Measurements from ENCODE around the gene EXD3. TPM values are rescaled to one million over a fixed set of nuclear protein-coding genes. Genes with fewer than 3 reads are reported as not detected.
"Not testable (repeated sequence)": the region's sequence is repeated elsewhere in the genome, so short reads cannot be mapped to it uniquely, and the experiment has no call there.

The EXD3 gene
- total RNA-seq, 2 donors from 2014 or later = 15.4 to 17.8 TPM

- Mint-ChIP-seq H3K4me1 (peaks cover 7% of the 10 kb centered on the region), H3K4me3 (no peak overlapping the region), H3K27me3 (no peaks in the 10 kb centered on the region), H3K36me3 (ENCODE audit: low read depth) (no peaks in the 10 kb centered on the region), H3K27ac (no peak overlapping the region)
- DNase-seq (no peak), ATAC-seq (no peak)
- no peaks in the 10 kb centered on the region for H3K9me3 ChIP-seq (ENCODE audit: control insufficient read depth, low read length, poor library complexity, severe bottlenecking)
These were observed 33.6 kb downstream of the EXD3 start for GRCh38 chr9:137389428-137389746.

DNA sequence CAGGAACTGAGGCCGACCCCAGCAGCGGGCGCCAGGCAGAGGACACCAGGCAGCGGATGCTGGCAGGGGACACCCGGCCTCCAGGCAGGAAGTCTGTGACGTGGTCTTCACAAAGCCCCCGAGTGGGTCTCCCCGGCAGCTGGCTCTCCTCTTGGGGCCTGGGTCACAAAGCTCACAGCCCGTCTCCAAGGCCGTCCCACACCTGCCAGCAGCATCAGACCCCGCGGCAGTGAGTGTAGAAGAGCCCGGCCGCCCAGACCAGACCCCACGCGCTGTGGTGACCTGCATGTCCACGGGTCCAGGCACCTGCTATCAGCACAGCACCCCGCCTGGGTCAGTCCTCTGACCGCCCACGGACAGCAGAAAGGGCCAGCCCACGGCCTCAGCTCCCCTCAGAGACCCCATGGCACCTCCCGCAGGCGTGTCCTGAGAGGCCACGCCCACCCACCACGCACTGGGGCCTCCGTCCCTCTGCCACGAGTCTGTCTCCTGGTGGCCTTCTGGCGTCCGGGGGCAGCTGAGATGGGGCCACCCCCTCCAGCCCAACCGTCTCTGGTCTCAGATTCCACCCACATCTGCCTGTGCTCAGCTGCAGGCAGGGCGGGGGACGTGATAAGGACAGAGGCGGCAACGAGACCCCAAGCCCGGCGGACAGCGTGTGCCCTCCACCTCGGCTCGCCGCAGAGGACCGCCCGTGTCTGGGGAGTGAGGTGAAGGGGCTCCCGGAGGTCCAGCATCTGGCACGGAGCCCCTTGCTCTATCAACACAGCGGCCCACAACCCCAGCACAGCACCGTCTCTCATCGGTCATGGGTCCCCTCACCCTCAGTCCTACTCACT, 34.2 kb downstream of the EXD3 start:
- Mint-ChIP-seq H3K27ac (no peak overlapping the region), H3K4me1 (peaks cover 7% of the 10 kb centered on the region), H3K36me3 (ENCODE audit: low read depth) (no peaks in the 10 kb centered on the region), H3K4me3 (no peak overlapping the region), H3K27me3 (no peaks in the 10 kb centered on the region)
- ATAC-seq = no peak
- DNase-seq = no peak
- no peaks in the 10 kb centered on the region for H3K9me3 ChIP-seq (ENCODE audit: control insufficient read depth, low read length, poor library complexity, severe bottlenecking)

DNA sequence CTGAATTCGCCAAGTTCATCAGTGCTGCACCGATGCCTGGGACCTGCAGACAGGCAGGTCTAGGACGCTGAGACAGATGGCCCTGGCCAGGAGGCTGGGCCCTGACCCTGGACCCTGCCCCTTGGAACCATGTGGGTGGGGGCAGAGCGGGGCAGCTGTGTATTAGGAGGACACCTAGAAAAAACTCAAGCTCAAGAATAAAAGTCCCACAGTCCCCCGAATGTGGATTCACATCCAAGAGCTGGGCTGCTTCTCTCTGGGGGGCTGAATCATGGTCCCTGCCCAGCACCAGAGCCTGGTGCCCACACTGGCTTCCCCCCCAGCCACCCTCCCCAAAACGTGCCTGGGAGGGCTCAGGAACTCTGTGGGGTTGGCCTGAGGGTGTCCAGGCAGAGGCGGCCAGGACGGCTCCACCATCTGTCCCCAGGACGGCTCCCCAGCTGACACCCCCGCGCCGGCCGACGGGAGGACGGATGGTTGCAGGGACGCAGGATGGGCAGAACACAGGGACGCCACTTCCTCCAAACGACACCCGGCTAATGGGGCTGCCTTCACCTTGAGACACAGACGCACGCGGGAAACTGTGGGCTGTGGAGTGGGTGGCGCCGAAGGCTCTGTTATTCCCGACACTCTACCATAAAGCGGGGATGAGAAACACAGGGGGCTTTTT, 34.9 kb downstream of the EXD3 start:
- no peaks in the 10 kb centered on the region for H3K36me3 Mint-ChIP-seq (ENCODE audit: low read depth)
- no peak for DNase-seq
- H3K27ac Mint-ChIP-seq = no peak overlapping the region
- no peaks in the 10 kb centered on the region for H3K27me3 Mint-ChIP-seq
- H3K4me3 Mint-ChIP-seq = no peak overlapping the region
- ATAC-seq = no peak
- no peaks in the 10 kb centered on the region for H3K9me3 ChIP-seq (ENCODE audit: control insufficient read depth, low read length, poor library complexity, severe bottlenecking)
- peaks cover 7% of the 10 kb centered on the region for H3K4me1 Mint-ChIP-seq

GRCh38 chr9:137387114-137387890, 35.7 kb downstream of the EXD3 start:
- ATAC-seq = no peak
- H3K36me3 Mint-ChIP-seq (ENCODE audit: low read depth) = no peaks in the 10 kb centered on the region
- H3K4me1 Mint-ChIP-seq = peaks cover 7% of the 10 kb centered on the region
- DNase-seq = no peak
- H3K27me3 Mint-ChIP-seq = no peaks in the 10 kb centered on the region
- H3K4me3 Mint-ChIP-seq = peak overlapping the region; percentile 69
- no peaks in the 10 kb centered on the region for H3K9me3 ChIP-seq (ENCODE audit: control insufficient read depth, low read length, poor library complexity, severe bottlenecking)
- no peak overlapping the region for H3K27ac Mint-ChIP-seq

DNA sequence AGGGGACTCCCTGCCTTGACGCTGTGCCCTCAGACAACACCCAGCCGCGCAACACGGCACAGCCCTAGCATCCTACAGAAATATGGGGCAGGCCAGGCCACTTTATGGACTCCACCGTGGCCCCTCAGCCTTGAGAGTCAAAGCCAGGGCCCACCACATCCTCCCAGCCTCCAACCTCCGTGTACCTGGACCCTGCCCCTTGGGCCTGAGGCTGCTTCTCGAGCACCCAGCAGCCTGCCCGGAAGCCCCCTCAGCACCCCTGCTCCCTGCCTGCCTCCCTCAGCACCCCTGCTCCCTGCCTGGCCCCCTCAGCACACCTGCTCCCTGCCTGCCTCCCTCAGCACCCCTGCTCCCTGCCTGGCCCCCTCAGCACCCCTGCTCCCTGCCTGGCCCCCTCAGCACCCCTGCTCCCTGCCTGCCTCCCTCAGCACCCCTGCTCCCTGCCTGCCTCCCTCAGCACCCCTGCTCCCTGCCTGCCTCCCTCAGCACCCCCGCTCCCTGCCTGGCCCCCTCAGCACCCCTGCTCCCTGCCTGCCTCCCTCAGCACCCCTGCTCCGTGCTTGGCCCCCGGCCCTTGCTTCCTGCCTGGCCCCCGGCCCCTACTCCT, 36.4 kb downstream of the EXD3 start:
- H3K36me3 Mint-ChIP-seq (ENCODE audit: low read depth); H3K27me3 Mint-ChIP-seq; DNase-seq; H3K27ac Mint-ChIP-seq; ATAC-seq; H3K4me3 Mint-ChIP-seq; H3K9me3 ChIP-seq (ENCODE audit: control insufficient read depth, low read length, poor library complexity, severe bottlenecking); H3K4me1 Mint-ChIP-seq: not testable (repeated sequence)

- H3K9me3 ChIP-seq (ENCODE audit: control insufficient read depth, low read length, poor library complexity, severe bottlenecking) = no peaks in the 10 kb centered on the region
- H3K4me1 Mint-ChIP-seq = peaks cover 7% of the 10 kb centered on the region
- no peaks in the 10 kb centered on the region for H3K36me3 Mint-ChIP-seq (ENCODE audit: low read depth)
- ATAC-seq = no peak
- peak overlapping the region; percentile 74 for H3K27ac Mint-ChIP-seq
- H3K27me3 Mint-ChIP-seq = no peaks in the 10 kb centered on the region
- DNase-seq = no peak
- no peak overlapping the region for H3K4me3 Mint-ChIP-seq
These were observed 37.8 kb downstream of the EXD3 start for GRCh38 chr9:137385061-137385655.

DNA sequence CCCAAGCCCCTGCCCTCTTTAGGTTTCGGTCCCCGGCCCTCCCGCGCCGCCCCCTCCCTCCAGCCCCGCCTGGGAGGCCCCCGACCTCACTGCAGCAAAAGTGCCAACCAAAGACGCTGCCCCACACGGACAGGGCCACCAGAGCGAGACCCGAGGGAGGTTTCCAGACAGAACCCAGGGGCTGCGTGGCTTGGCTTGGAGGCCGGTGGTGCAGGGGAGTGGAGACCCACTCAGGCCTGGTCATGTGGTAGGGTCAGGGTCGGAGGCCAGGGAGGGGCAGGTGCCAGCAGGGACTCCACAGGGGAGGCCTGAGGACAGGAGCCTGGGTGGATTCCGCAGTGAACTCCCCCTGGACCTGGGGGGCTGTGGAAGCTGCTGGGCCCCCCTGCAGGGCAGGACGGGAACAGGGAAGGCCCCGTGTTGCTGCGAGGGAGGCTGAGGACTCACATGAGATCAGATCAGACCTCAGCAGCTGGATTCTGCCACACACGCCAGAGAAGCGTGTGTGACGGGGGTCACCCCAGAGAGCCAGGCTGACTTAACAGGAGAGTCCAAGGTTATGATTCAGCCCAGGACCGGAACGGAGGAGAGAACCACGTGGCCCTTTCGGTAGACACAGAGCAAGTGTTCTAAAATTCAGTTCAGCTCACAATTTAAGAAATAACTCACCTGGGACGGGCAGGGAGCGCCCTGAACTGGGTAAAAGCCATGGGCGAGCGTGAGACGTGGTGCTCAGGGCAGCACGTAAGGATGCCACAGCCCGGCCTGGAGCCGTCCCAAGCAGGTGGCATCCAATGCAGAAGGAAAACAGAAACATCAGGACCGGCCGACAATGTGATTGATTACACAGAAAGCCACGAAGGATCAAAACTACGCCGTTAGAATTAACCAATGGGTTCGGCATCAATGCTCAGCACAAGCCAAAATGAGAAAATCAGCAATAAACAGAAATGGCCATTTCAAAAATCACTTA, 38.9 kb downstream of the EXD3 start:
- no peak for DNase-seq
- H3K9me3 ChIP-seq (ENCODE audit: control insufficient read depth, low read length, poor library complexity, severe bottlenecking) = no peaks in the 10 kb centered on the region
- H3K4me1 Mint-ChIP-seq = peaks cover 5% of the 10 kb centered on the region
- H3K27ac Mint-ChIP-seq = peak overlapping the region; percentile 74
- ATAC-seq = no peak
- no peaks in the 10 kb centered on the region for H3K27me3 Mint-ChIP-seq
- H3K36me3 Mint-ChIP-seq (ENCODE audit: low read depth) = no peaks in the 10 kb centered on the region
- H3K4me3 Mint-ChIP-seq = no peak overlapping the region

- no peak overlapping the region for H3K27ac Mint-ChIP-seq
These were observed 39.7 kb downstream of the EXD3 start for GRCh38 chr9:137383081-137383783.

DNA sequence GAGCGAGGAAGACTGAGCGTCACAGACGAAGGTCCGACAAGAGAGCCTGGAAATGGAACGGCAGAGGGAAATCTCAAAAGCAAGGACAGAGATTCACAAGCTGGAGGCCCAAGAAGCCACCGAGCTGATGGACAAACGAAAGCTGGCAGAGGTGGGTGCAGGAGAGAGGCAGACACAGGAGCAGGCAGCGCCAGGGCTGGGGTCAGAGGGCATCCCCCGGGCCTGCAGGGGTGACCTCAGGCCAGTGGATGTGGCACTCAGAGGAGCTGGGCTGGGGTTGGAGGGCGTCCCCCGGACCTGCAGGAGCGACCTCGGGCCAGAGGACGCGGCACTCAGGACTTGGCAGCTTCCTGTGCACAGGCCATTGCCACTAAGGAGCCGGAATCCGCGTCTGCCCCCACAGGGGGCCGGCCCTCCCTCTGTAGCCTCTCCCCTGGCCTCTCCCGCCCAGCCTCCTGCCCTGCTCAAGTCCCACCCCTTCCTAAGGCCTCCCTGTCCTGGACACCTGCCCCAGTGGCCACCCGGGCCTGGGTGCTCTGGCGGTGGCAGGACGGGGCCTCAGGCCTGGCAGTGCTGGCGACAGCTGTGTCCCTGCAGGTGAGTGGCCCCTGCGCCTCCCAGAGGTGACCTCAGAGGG, 40.4 kb downstream of the EXD3 start:
- no peak for ATAC-seq
- no peak overlapping the region for H3K4me3 Mint-ChIP-seq

More at GRCh38 chr9:137383081-137383783, 39.7 kb downstream of the EXD3 start:
- Mint-ChIP-seq H3K4me1 (peaks cover 5% of the 10 kb centered on the region), H3K4me3 (no peak overlapping the region), H3K27me3 (no peaks in the 10 kb centered on the region), H3K36me3 (ENCODE audit: low read depth) (no peaks in the 10 kb centered on the region)
- peak in 1 of 3 donors; percentile 6 for DNase-seq
- H3K9me3 ChIP-seq (ENCODE audit: control insufficient read depth, low read length, poor library complexity, severe bottlenecking) = no peaks in the 10 kb centered on the region
- ATAC-seq = no peak

DNA sequence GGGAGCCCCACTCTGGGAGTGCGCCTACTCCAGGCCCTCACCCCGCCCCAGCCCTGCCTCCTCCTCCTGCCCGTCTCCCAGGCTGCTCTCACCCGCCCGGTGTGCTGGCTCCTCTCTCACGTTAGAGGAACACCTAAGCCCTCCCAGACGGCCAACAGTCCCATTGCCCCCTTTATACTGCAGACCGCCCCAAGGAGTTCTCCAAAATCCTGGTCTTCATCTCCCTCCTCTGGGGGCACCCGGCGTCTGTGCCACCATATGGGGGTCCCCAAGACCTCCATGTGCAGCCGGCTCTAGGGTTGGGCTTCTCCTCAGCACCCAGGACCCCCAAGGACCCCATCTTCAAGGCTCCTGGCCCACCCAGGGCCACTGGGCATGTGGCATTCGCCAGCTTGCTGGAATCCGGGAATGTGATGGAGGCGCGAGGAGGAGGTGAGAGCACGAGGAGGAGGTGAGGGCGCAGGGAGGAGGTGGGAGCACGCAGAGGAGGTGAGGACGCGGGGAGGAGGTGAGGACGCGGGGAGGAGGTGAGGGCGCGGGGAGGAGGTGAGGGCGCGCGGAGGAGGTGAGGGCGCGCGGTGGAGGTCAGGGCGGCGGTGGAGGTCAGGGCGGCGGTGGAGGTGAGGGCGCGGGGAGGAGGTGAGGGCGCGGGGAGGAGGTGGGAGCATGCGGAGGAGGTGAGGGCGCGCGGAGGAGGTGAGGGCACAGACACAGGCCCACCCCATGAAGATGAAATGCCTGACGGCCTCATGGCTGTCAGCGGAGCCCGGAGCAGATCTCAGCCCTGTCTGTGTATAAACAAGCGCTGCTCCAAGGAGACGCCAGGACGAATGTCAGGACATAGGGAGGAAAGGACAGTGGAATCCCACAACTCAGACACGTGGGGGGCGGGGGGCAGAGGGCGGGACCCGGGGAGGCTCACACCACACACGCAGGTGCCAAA, 41.2 kb downstream of the EXD3 start:
- no peaks in the 10 kb centered on the region for H3K9me3 ChIP-seq (ENCODE audit: control insufficient read depth, low read length, poor library complexity, severe bottlenecking)
- no peak for DNase-seq
- H3K27ac Mint-ChIP-seq = no peak overlapping the region
- H3K27me3 Mint-ChIP-seq = no peaks in the 10 kb centered on the region
- H3K36me3 Mint-ChIP-seq (ENCODE audit: low read depth) = no peaks in the 10 kb centered on the region
- H3K4me1 Mint-ChIP-seq = peaks cover 2% of the 10 kb centered on the region
- ATAC-seq = no peak
- H3K4me3 Mint-ChIP-seq = no peak overlapping the region

More for the DNA sequence above, 40.4 kb downstream of the EXD3 start:
- no peaks in the 10 kb centered on the region for H3K27me3 Mint-ChIP-seq
- H3K9me3 ChIP-seq (ENCODE audit: control insufficient read depth, low read length, poor library complexity, severe bottlenecking) = no peaks in the 10 kb centered on the region
- no peak overlapping the region for H3K27ac Mint-ChIP-seq
- no peak for DNase-seq
- H3K36me3 Mint-ChIP-seq (ENCODE audit: low read depth) = no peaks in the 10 kb centered on the region
- H3K4me1 Mint-ChIP-seq = peaks cover 2% of the 10 kb centered on the region
